GM10266 (cell line): Measurements from ENCODE around the gene EDN2.

Experiments
- DNase-seq: peaks from one replicate; pipeline ENCODE4 v3.0.0; 2012; ENCODE audit errors: extremely low spot score
- CTCF ChIP-seq: IDR thresholded peaks from 2 replicates; pipeline ENCODE4 v1.5.1; 2012; ENCODE audit warnings: mild to moderate bottlenecking, low read depth; ENCODE audit not compliant: control insufficient read depth, insufficient read depth; ENCODE audit errors: missing control alignments

Gene EDN2

GRCh38 chr1:41440321-41441085, 44.0 kb downstream of the EDN2 start:
- no peak for DNase-seq
- TF ChIP-seq CTCF: no peak

GRCh38 chr1:41439234-41439633, 45.2 kb downstream of the EDN2 start:
- TF ChIP-seq CTCF: no peak
- no peak for DNase-seq

GRCh38 chr1:41438711-41439110, 45.8 kb downstream of the EDN2 start:
- DNase-seq: no peak
- no peak for TF ChIP-seq CTCF

GRCh38 chr1:41437011-41437355, 47.5 kb downstream of the EDN2 start:
- TF ChIP-seq CTCF: no peak
- DNase-seq: no peak

- DNase-seq: no peak
- TF ChIP-seq CTCF: no peak
These were observed 48.0 kb downstream of the EDN2 start for GRCh38 chr1:41436281-41437010.

- TF ChIP-seq CTCF: no peak
- DNase-seq: no peak
These were observed 48.8 kb downstream of the EDN2 start for GRCh38 chr1:41435570-41436178.
